Right ventricle myocardium superior (tissue), 1 donor: ENCODE data around the gene SLX4. TPM values are rescaled to one million over a fixed set of nuclear protein-coding genes. Genes with fewer than 3 reads are reported as not detected.
A peak's percentile ranks its signal among the peaks of the same experiment; 100 is the strongest.

Experiments
- ATAC-seq: fragments of 200-7000 bp; cut with Tn5 transposase; one replicate; pipeline ENCODE4 v1.9.1; 2020; ENCODE audit warnings: mild to moderate bottlenecking; ENCODE audit not compliant: poor library complexity
- DNase-seq: peaks from one replicate; pipeline ENCODE4 v3.0.0-alpha.2; 2020
- intact Hi-C: fragments of 100-400 bp; cut with DNase I; formaldehyde crosslinking; loops from one replicate; pipeline ENCODE4 v1.11.2; 2022
- total RNA-seq: library from RNA; stranded (reverse); fragmentation: NEBNext Ultra II Directional; extraction: Animal tissue kit (Norgen Biotek cat#: 25700); gene quantifications from one replicate; pipeline ENCODE4 v1.2.1, GENCODE V29; 2021
- donor health status: DM: no; HTN: yes; CAD: no; lungs with severe emphysema.

SLX4 gene
- total RNA-seq, 1 donor from 2014 or later, result 3.2 TPM

GRCh38 chr16:3566990-3567389 lies 44.4 kb downstream of the SLX4 start:
- no peak for DNase-seq
- intact Hi-C loops, result no loop called here
- ATAC-seq, result no peak

DNA sequence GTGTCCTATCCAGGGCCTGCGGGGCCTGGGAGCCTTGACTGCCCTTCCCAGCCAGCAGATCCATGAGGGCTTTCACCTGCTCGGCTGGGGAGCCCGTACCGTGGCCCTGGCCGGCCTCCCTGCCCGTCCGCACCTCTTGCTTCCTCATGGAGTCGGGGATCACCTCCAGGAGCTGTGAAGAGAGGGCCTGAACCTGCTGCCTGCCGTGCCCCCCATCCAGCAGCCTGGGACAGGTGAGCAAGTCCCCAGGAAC lies 46.6 kb downstream of the SLX4 start:
- ATAC-seq, result no peak
- intact Hi-C loops, result no loop called here
- no peak for DNase-seq

DNA sequence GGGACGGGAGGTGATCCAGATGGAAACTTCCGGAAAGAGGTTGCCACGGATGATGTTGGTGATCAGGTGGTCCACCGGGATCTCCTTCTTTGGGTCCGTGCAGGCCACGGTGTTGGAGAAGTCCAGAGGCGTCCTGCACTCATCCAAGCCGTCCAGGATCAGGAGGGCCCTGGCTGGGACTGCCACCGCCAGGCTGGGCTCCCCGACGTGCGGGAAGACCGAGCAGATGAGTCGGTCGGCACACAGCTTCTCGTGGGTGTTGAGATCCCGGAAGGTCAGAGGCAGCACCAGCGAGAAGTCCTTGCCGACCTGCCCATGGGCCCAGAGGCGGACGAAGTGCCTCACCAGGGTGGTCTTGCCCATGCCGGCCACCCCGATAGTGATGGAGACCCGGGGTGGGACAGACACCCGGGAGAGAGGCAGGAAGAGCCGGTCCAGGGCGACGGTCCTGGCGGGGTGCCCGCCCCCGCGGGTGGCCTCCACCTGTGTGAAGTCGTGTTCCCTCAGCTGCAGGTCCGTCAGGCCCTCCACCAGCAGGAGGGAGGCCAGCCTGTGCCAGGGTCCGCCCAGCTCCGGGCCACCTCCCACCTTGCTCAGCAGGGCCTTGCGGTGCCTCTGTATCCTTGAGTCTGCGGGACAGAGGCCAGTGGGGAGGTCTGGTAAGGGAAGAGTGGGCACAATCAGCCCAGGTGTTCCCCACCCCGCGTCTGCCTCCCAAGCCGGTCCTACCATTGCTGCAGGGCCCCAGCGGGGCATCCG lies 47.1 kb downstream of the SLX4 start:
- DNase-seq (no peak), ATAC-seq (no peak)
- intact Hi-C loops, result no loop called here

DNA sequence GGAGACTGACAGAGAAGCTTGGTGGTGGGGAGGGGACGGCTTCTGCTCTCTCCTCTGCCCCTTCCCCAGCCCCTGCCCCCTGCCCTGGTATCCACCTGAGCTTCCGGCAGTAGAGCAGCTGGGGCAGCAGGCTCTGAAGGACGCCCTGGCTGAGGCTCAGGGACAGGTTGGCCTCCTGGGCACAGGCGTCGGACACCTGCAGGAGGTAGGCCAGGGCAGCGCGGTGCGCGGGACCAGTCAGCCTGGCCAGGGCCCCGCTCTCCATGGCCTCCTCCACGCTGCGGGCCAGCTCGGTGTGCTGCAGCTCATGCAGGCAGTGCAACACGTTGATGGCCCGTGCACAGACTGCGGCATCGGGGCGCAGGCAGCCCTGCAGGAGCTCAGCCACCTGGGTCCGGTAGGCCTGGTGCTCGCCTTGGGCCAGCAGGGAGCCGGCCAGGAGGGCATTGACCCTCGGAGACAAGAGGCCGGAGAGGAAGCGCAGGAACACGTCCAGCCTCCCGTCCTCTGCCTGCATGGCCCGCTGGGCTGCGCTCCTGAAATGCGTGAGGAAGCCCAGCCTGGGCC lies 48.4 kb downstream of the SLX4 start:
- no peak for DNase-seq
- no peak for ATAC-seq
- intact Hi-C loops, result no loop called here

- intact Hi-C loops, result no loop called here
- no peak for ATAC-seq
- DNase-seq, result no peak
Observed at GRCh38 chr16:3561626-3562025, 49.8 kb downstream of the SLX4 start.

- DNase-seq, result no peak
- ATAC-seq, result no peak
- intact Hi-C loops, result no loop called here
Observed at GRCh38 chr16:3554351-3554928, 57.0 kb downstream of the SLX4 start.

- intact Hi-C loops, result no loop called here
- no peak for ATAC-seq
- no peak for DNase-seq
Observed at GRCh38 chr16:3553138-3553923, 58.1 kb downstream of the SLX4 start.

DNA sequence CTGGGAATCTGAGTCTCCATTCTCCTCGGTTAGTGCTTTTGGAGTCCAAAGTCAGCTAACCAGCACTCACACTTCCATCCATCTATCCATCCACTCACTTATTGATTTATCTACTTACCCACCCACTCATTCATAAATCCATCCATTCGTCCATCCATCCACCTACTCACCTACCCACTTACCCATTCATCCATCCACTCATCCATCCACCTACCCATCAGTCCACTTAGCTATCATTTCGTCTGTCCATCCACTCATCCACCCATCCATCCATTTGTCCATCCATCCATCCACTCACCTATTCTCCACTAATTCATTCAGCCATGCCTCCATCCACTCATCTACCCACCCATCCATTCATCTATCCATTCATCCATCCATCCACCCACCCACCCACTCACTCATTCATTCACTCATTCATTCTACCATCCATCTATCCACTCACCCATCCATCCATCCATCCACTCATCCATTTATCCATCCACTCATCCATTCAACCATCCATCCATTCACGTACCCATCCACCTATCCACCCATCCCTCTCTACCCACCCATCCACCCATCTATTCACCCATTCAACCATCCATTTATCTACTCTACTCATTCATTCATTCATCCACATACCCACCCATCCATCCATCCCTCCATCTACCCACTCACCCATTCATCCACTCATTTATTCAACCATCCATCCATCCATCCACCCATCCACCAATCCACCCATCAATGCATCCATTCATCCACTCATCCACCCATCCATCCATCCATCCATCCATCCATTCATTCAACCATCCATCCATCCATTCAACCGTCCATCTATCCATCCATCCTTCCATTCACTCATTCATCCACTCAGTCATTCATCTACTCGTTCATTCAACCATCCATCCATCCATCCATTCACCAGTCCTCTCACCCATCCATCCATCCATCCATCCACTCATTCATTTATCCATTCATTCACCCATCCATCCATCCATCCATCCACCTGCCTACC lies 60.3 kb downstream of the SLX4 start:
- no peak for ATAC-seq
- DNase-seq, result no peak
- intact Hi-C loops, result no loop called here

- DNase-seq (no peak), ATAC-seq (no peak)
- intact Hi-C loops, result no loop called here
Observed at GRCh38 chr16:3549906-3550305, 61.5 kb downstream of the SLX4 start.

DNA sequence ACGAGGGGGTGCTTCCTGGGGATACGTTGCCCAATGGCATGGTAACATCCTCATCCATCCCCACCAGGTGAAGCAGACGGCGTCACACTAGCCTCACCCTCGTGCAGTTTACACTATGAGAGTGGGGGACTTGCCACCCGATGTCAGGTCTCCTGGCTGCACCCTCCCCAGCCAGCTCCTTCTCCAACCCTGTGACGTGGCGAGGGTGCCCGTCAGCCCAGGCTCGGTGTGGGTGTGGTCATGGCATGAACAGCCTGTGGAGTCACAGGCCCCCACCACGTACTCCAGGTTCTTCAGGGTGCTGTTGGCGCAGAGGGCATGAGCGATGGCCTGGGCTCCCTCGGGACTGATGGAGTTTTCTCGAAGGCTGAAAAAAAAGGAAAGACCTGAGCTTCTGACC lies 62.5 kb downstream of the SLX4 start:
- intact Hi-C loops, result no loop called here
- DNase-seq, result no peak
- ATAC-seq, result no peak

DNA sequence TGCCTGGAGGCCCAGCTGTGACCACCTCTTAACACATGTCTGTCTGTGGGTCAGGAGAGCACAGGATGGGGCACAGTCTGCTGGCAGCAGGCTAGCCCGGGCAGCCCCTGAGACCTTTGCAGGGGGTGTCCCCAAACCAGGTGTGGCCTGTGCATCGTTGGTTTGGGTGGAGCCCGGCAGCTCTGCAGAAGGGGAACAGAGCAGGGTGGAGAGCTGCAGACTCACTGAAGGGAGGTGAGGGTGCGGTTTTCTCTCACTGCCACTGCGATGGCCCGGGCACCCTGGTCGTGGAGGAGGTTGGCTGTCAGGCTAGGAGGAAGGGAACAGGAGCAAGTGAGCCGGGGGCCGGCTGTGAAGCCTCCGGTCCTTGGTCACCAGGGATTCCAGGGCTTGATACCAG lies 63.0 kb downstream of the SLX4 start:
- no peak for DNase-seq
- peak; percentile 19 for ATAC-seq
- intact Hi-C loops, result no loop called here

GRCh38 chr16:3546986-3547682 lies 64.3 kb downstream of the SLX4 start:
- no peak for DNase-seq
- intact Hi-C loops, result no loop called here
- ATAC-seq, result no peak

GRCh38 chr16:3542601-3543373 lies 68.6 kb downstream of the SLX4 start:
- no peak for ATAC-seq
- intact Hi-C loops, result no loop called here
- DNase-seq, result no peak

DNA sequence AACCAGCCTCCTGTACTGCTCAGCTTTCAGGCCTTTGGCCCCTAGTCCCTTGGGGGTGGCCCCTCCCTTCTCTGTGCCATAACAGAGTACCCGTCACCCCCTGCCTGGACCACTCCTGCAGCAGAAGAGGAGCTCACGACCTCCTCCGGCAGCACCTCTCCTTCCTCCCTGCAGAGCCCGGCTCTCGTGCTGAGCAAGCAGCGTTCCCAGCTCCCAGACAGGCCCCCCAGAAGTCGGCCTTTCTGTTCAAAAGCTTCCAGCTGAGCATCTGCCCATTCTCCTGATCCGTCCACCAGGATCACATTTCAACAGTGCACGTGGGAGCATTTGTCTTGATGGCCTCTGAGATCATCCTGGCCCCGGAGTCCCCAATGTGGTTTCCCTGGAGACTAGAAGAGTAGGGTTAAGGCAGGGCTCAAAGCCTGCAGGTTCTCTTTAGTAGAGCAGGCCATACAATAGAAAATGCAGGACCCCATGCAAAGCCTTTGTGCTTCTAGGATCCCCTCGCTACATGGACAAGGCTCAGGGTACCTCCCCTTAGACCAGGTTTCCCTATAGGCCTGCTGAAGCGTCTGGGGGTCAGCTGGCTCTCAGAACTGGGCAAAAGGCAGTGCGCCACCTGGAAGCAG lies 69.8 kb downstream of the SLX4 start:
- intact Hi-C loops, result no loop called here
- DNase-seq (no peak), ATAC-seq (no peak)

DNA sequence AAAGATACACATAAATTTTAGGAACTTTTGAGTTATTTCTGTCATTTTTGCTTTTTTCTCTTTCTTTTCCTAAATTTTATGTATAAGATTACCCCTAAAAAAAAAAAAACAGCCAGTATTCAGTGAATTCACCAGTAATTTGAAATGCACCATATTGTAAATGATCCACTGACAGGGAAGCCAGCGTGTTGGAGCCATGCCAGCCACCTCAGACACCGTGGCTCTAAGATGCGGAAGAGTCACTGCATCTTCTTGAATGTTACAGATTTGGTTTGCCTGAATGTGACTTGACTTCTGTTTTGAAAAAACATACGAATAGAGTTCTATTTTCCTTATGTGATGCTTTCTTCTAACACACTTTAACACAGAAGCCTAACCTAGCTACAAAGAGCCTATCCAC lies 73.2 kb downstream of the SLX4 start:
- DNase-seq, result no peak
- no peak for ATAC-seq
- intact Hi-C loops, result no loop called here

DNA sequence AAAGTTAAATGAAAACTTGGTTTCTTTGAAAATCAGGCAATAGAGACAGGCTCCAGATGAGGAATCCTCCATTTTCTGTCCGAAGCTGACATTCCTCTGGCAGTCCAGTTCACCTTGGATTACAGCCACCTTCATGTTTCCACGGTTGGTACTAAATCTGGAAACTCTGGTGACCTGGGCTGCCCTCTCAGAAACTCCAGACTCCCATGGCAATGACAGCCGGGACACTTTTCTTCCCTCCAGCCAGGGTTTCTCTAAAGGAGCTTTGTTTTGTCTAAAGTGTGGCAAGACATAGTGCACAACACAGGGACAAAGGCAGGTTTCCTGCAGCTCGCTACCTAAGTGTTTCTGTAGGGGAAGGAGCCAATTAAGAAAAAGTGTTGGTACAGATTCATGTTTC lies 74.6 kb downstream of the SLX4 start:
- peak; percentile 82 for ATAC-seq
- intact Hi-C loops, result no loop called here
- no peak for DNase-seq

DNA sequence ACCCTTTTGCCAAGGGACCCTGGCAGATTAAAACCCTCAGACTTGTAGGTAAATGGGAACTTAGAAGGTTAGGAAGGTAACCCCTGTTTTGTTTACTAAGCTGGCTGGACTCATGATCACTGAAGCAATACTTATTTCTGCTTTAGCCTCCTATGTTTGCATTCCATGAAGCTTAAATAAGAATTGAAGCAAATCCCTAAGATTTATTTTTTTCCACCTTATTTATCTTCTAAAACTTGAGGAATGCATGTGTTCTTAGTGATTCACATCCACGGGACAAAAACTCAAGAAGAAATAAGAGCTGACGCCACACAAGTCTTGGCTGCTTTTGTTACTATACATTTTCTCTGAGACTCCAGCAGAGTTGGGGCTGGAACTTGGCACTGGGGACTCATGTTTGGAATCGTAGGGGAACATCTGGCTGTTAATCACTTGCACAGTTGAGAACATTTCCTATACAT lies 75.1 kb downstream of the SLX4 start:
- no peak for ATAC-seq
- DNase-seq, result no peak
- intact Hi-C loops, result no loop called here
